ENCODE measurements around the gene NEU1.
"Not testable (repeated sequence)": the region's sequence is repeated elsewhere in the genome, so short reads cannot be mapped to it uniquely, and the experiment has no call there.

Gene NEU1

GRCh38 chr6:31871046-31871659 is 8.5 kb upstream of the NEU1 start:
- DNase-seq: peak; percentile 57

GRCh38 chr6:31870385-31870921 is 7.8 kb upstream of the NEU1 start:
- no peak for DNase-seq

GRCh38 chr6:31869343-31869742 is 6.7 kb upstream of the NEU1 start:
- DNase-seq: no peak

- not testable (repeated sequence) for DNase-seq
Measured at GRCh38 chr6:31868658-31868971, 6.0 kb upstream of the NEU1 start.

DNA sequence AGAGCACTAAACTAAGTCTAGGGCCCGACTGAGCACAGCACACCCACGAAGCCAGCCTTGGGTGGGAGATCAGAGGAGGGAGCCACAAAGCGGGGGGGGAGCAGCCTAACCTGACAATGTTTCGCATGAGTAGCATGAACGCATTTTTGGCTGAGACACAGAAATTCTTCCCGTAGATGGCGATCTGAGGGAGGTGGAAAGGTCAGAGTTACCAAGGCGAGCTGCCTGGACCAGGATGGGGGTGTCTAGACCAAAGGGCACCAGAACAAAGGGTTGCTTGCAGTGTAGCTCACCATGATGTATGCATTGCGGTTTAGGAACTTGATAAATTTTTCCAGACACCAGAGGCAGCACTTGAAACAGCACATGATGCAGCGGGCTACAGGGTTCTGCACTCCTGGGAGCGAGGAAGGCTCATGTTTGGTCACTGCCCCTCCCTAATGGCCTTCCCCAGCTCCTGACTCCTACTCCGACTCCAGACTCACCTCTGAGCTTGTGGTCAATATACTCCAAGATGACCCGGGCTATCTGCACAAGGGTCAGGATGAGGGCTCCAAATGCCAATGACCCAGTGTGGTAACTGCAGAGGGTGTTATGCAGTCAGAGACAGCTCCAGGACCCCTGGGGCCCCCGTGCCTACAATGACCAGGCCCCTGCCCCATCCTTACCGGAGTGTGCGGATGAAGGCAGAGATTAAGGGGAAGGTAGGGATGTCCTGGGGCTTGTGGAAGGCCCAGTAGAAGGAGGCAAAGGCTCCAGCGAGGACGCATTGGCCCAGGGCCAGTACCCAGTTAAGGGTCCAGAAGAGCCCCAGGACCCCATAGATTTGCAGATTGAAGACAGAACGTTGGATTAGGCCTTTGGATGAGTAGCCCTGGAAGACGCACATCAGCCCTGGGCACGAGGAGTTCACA is 2.8 kb upstream of the NEU1 start:
- no peak for DNase-seq

DNA sequence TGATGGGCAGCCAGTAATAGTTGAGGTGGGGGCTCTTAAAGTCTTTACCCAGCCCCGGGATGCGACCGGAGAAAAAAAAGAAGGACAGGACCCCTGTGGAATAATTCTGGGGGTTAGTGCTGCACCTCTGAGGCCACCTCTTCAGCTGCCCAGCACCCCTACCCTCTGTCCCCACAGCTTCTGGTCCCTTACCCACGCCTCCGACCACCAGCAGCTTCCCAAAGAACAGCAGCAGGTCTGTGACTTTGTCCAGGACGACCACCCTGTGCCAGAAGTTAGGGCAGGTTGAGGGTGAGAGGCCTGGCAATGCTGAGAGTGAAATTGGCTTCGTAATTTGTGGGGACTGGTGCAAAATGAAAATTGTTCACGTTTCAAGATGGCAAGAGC is 2.2 kb upstream of the NEU1 start:
- no peak for DNase-seq

DNA sequence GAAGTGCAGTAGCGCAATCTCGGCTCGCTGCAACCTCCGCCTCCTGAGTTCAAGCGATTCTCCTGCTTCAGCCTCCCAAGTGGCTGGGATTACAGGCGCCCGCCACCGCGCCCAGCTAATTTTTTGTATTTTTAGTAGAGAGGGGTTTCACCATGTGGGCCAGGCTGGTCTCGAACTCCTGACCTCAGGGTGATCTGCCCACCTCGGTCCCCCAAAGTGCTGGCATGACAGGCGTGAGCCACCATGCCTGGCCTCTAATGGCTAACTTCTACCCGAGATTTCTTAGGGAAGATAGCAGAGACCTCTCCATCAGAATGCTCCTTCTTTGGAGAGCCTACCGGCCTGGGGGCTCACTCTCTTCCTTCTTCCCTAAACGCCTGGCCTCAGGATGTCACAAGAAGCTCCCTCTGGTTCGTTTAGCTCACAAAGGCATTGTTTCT is 1.5 kb upstream of the NEU1 start:
- not testable (repeated sequence) for DNase-seq

DNA sequence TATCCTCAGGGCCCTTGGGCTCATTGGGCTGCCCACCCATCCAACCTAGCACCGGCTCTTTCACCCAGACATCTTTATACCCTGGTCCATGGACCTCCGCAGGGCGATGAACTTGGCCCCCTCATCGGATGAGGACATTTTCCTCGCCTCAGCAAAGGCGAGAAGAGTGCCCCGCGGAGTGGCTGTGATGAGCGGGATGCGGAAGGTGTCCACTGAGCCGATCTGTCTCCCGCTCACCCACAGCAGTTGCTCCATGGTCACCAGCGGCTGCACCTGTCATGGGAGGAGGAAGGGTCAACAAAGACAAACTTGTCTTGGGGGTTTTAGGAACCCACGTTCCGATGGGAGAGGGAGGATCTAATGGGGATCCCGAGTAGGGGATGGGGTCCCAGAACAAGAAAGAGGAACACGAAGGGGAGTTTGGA is 690 bp downstream of the NEU1 start:
- DNase-seq: no peak

DNA sequence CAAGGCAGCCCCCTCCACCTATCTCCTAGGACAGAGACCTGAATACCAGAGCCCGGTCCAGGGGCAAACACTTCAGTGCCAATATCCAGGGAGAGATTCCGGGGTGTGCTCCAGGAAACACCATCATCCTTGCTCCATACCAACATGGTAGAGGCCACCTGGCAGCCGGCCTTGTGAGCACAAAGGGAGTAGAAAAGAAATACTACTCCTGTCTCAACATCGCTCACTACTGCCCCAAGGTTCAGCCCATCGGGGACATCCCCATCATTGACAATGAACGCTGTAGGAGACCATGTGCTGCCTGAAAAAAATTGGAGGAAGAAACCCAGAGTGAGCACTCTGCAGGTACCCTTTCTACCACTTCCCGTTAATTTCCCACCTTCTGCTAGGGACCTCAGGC is 1.5 kb downstream of the NEU1 start:
- no peak for DNase-seq

GRCh38 chr6:31860349-31860748 is 2.3 kb downstream of the NEU1 start:
- DNase-seq: no peak

- DNase-seq: no peak
Measured at GRCh38 chr6:31859923-31860322, 2.7 kb downstream of the NEU1 start.

GRCh38 chr6:31858707-31859106 is 3.9 kb downstream of the NEU1 start:
- no peak for DNase-seq

DNA sequence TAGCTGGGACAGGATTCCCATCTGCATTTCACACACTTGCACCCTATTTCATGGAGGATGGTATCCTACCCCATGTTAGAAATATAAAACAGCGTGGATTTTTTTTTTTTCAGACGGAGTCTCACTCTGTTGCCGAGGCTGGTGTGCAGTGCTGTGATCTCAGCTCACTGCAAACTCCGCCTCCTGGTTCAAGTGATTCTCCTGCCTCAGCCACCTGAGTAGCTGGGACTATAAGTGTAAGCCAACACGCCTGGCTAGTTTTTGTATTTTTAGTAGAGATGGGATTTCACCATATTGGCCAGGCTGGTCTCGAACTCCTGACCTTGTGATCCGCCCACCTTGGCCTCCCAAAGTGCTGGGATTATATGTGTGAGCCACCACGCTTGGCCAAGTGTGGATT is 4.8 kb downstream of the NEU1 start:
- not testable (repeated sequence) for DNase-seq

DNA sequence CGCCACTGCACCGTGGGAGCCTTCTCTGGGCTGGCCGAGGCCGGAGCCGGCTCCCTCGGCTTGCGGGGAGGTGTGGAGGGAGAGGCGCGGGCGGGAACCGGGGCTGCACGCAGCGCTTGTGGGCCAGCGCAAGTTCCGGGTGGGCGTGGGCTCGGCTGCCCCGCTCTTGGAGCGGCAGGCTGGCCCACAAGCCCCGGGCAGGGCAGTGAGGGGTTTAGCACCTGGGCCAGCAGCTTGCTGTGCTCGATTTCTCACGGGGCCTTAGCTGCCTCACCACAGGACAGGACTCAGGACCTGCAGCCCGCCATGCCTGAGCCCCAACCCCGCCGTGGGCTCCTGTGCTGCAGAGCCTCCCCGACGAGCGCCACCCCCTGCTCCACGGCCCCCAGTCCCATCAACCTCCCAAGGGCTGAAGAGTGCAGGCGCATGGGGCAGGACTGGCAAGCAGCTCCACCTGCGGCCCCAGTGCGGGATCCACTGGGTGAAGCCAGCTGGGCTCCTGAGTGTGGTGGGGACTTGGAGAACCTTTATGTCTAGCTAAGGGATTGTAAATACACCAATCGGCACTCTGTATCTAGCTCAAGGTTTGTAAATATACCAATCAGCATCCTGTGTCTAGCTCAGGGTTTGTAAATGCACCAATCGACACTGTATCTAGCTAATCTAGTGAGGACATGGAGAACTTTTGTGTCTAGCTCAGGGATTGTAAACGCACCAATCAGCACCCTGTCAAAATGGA is 10.5 kb downstream of the NEU1 start:
- DNase-seq: not testable (repeated sequence)

DNA sequence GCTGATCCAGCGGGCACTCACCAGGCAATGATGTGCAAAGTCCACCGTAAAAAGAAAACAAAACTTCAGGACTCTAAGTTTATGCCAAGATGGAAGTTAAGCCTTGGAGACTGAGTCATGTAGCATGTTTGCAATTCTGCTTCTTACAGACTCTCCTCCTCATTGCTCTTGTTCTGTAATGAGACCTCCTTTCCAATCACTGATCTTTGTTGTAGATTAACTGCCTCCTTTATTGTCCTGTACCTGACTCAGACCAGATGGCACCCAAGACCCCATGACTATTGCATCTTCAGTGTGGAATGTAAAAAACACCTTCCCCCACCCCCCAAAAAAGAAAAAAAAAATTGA is 11.2 kb downstream of the NEU1 start:
- DNase-seq: no peak

DNA sequence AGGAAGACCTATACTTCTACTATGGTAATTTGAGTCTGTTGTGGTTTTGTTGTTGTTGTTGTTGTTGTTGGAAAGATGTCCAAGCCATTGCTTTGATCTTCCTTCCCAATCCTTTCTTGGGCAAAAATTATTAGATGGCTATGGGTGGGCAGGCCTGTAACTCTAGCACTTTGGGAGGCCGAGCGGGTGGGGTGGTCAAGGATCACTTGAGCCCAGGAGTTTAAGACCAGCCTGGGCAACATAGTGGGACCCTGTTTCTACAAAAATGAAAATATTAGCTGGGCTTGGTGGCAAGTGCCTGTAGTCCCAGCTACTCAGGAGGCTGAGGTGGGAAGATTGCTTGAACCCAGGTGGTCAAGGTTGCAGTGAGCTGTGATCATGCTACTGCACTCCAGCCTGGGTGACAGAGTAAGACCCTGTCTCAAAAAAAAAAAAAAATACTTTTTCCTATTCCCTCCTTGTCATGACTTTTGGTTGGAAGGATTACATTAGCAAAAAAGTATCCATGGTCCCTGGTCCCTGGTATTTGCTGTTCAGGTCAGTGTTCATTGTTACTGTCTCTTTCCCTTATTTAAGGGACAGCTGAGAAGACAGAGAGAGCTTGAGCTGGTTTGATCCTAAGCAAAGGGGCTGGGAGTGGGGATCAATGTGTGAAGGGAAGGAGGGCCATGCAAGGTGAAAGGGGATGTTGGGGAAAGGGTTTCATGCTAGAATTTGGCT is 11.7 kb downstream of the NEU1 start:
- no peak for DNase-seq

- DNase-seq: no peak
Measured at GRCh38 chr6:31847276-31847978, 15.2 kb downstream of the NEU1 start.

GRCh38 chr6:31844507-31844906 is 18.1 kb downstream of the NEU1 start:
- no peak for DNase-seq

DNA sequence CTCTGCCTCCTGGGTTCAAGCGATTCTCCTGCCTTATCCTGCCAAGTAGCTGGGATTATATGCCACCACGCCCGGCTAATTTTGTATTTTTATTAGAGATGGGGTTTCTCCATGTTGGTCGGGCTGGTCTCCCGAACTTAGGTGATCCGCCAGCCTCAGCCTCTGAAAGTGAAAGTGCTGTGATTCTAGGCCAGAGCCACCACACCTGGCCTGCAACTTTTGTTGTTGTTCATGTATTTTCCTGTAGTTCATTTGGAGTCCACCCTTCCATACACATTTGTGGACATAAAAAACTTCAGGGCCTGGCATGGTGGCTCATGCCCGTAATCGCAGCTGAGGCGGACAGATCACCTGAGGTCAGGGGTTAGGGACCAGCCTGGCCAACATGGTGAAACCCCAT is 20.6 kb downstream of the NEU1 start:
- no peak for DNase-seq

DNA sequence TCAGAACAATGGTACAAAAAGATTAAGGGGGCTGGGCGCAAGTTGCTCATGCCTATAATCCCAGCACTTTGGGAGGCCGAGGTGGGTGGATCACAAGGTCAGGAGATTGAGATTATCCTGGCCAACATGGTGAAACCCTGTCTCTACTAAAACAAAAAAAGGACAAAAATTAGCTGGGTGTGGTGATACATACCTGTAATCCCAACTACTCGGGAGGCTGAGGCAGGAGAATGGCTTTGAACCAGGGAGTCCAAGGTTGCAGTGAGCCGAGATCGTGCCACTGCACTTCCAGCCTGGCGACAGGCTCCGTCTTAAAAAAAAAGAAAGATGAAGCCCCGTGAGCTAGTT is 22.9 kb downstream of the NEU1 start:
- not testable (repeated sequence) for DNase-seq

- no peak for DNase-seq
Measured at GRCh38 chr6:31838968-31839367, 23.7 kb downstream of the NEU1 start.

DNA sequence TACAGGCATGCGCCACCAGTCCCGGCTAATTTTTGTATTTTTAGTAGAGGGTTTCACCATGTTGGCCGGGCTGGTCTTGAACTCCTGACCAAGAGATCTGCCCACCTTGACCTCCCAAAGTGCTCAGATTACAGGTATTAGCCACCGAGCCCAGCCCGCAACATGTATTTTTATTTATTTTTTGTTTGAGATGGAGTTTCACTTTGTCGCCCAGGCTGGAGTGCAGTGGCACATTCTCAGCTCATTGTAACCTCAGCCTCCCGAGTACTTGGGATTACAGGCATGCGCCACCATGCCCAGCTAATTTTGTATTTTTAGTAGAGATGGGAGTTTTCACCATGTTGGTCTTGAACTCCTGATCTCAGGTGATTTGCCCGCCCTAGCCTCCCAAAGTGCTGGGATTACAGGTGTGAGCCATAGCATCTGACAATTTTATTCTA is 24.5 kb downstream of the NEU1 start:
- DNase-seq: not testable (repeated sequence)

Data from EL (cell line).